ENCODE measurements around the gene PLB1. TPM values are rescaled to one million over a fixed set of nuclear protein-coding genes. Genes with fewer than 3 reads are reported as not detected.

The PLB1 gene
- total and polyA plus RNA-seq, 9 of the 15 experiments (the other 6 are each of a cell fraction or from before 2014, with no cell fraction given) = 0.01 to 0.09 (median 0.07) TPM; not detected in 2

- Histone ChIP-seq H3K4me2 (ENCODE audit: insufficient read depth, low read length) (no peak overlapping the region), H3K27me3 (ENCODE audit: control insufficient read depth in 2 of 2, insufficient read depth in 2 of 2, low read length in 2 of 2) (peaks cover 5 to 40% of the 10 kb centered on the region in 2 experiments; a peak in 4 of 5 replicates), H3K9ac (ENCODE audit: insufficient read depth in 1 of 2, low read depth in 2 of 2, low read length in 2 of 2) (no peak overlapping the region), H3K27ac (ENCODE audit: extremely low read depth, low read depth, low read length) (no peak overlapping the region), H3K4me3 (no peak overlapping the region), H3K36me3 (ENCODE audit: control insufficient read depth, insufficient read depth, low read length) (no peaks in the 10 kb centered on the region), H3K79me2 (ENCODE audit: control insufficient read depth, insufficient read depth, low read length) (no peaks in the 10 kb centered on the region), H3K9me1 (ENCODE audit: control insufficient read depth, insufficient read depth, low read length) (no peaks in the 10 kb centered on the region), H3K4me1 (replicated peaks in 1 of 2; ENCODE audit: control insufficient read depth in 2 of 2, insufficient read depth in 2 of 2, low read length in 2 of 2) (no peaks in the 10 kb centered on the region), H2AFZ (ENCODE audit: low read depth, low read length) (no peak overlapping the region), H4K20me1 (replicated peaks; ENCODE audit: control insufficient read depth, insufficient read depth, low read length) (no peaks in the 10 kb centered on the region), H3K9me3 (replicated peaks; ENCODE audit: control insufficient read depth, insufficient read depth, low read depth, low read length) (no peaks in the 10 kb centered on the region)
- in situ Hi-C loops (cut with MboI) (no loop called here), intact Hi-C loops (cut with micrococcal nuclease) (no loop called here)
- FAIRE-seq (no peak), DNase-seq (ENCODE audit: extremely low read depth in 1 of 4, low spot score in 3 of 4) (no peak), ATAC-seq (no peak)
- POLR2A ChIA-PET = interaction anchor here (0.7 to 1.6 kb wide), 2 partner anchors 11 to 38 kb away, joined by 3 to 4 read pairs; no protein-coding TSS in a partner anchor
- no peak for TF ChIP-seq ZNF3 (CRISPR knock-in tag; IDR thresholded peaks at IDR 0.05)
- CTCF ChIA-PET (ENCODE audit: low intra/inter-chr PET ratio) = no interaction called here
- BruUV-seq (replicated peaks) = no TSS peak
- 0% methylated on average over 4 of the region's 4 CpGs for WGBS (ENCODE audit: insufficient coverage, low coverage, missing lambda C conversion rate)
These were observed 9.3 kb upstream of the PLB1 start for GRCh38 chr2:28486526-28486925.

- Histone ChIP-seq H2AFZ (ENCODE audit: low read depth, low read length) (no peak overlapping the region), H3K4me1 (replicated peaks in 1 of 2; ENCODE audit: control insufficient read depth in 2 of 2, insufficient read depth in 2 of 2, low read length in 2 of 2) (no peaks in the 10 kb centered on the region), H3K36me3 (ENCODE audit: control insufficient read depth, insufficient read depth, low read length) (no peaks in the 10 kb centered on the region), H3K79me2 (ENCODE audit: control insufficient read depth, insufficient read depth, low read length) (no peaks in the 10 kb centered on the region), H3K9me1 (ENCODE audit: control insufficient read depth, insufficient read depth, low read length) (no peaks in the 10 kb centered on the region), H3K9me3 (replicated peaks; ENCODE audit: control insufficient read depth, insufficient read depth, low read depth, low read length) (no peaks in the 10 kb centered on the region), H3K9ac (ENCODE audit: insufficient read depth in 1 of 2, low read depth in 2 of 2, low read length in 2 of 2) (no peak overlapping the region), H3K4me3 (no peak overlapping the region), H3K27ac (ENCODE audit: extremely low read depth, low read depth, low read length) (no peak overlapping the region), H3K27me3 (ENCODE audit: control insufficient read depth in 2 of 2, insufficient read depth in 2 of 2, low read length in 2 of 2) (peaks cover 5 to 40% of the 10 kb centered on the region in 2 experiments; a peak in 4 of 5 replicates), H4K20me1 (replicated peaks; ENCODE audit: control insufficient read depth, insufficient read depth, low read length) (no peaks in the 10 kb centered on the region), H3K4me2 (ENCODE audit: insufficient read depth, low read length) (no peak overlapping the region)
- ATAC-seq (no peak), FAIRE-seq (no peak), DNase-seq (ENCODE audit: extremely low read depth in 1 of 4, low spot score in 3 of 4) (no peak)
- intact Hi-C loops (cut with micrococcal nuclease) = no loop called here
- BruUV-seq (replicated peaks) = no TSS peak
- 3% methylated on average over 4 of the region's 4 CpGs for WGBS (ENCODE audit: insufficient coverage, low coverage, missing lambda C conversion rate)
- TF ChIP-seq ZNF174 (CRISPR knock-in tag; IDR thresholded peaks at IDR 0.05) (no peak), HES1 (IDR thresholded peaks at IDR 0.05; ENCODE audit: low read depth) (no peak)
- ChIA-PET POLR2A (interaction anchor here (0.7 to 1.6 kb wide), 2 partner anchors 10 to 37 kb away, joined by 3 to 4 read pairs; no protein-coding TSS in a partner anchor), CTCF (ENCODE audit: low intra/inter-chr PET ratio) (no interaction called here)
- in situ Hi-C loops (cut with MboI) = no loop called here
These were observed 8.6 kb upstream of the PLB1 start for GRCh38 chr2:28487258-28487657.

Data from K562 (cell line).